ENCODE results near the gene GRID2. TPM values are rescaled to one million over a fixed set of nuclear protein-coding genes. Genes with fewer than 3 reads are reported as not detected.

The GRID2 gene
- total RNA-seq, 6 experiments from 2014 or later = not detected

DNA sequence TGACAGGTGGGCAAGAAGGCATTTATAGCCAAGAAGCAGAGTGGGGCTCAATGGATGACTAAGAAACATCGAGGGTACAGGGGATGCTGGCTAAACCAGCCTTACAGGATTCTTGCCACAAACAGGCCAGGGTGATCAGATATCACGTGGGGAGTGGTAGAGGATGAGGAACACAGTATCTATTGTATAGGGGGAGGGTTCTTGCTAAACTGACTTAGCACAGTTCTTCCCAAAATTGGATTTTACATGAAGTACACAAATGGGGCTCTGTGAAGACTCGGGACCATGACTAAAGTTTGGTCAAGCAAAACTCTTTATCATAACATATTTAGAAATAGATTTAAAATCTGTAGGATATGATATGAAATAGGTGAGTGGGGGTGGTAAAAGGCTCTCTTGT, 1380.8 kb downstream of the GRID2 start:
- TF ChIP-seq, protein P1, sequence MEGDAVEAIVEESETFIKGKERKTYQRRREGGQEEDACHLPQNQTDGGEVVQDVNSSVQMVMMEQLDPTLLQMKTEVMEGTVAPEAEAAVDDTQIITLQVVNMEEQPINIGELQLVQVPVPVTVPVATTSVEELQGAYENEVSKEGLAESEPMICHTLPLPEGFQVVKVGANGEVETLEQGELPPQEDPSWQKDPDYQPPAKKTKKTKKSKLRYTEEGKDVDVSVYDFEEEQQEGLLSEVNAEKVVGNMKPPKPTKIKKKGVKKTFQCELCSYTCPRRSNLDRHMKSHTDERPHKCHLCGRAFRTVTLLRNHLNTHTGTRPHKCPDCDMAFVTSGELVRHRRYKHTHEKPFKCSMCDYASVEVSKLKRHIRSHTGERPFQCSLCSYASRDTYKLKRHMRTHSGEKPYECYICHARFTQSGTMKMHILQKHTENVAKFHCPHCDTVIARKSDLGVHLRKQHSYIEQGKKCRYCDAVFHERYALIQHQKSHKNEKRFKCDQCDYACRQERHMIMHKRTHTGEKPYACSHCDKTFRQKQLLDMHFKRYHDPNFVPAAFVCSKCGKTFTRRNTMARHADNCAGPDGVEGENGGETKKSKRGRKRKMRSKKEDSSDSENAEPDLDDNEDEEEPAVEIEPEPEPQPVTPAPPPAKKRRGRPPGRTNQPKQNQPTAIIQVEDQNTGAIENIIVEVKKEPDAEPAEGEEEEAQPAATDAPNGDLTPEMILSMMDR (IDR thresholded peaks at IDR 0.05) = no peak
- Mint-ChIP-seq H3K4me3 (no peak overlapping the region), H3K4me1 (ENCODE audit: low read depth) (no peaks in the 10 kb centered on the region), H3K27me3 (ENCODE audit: insufficient read depth) (no peaks in the 10 kb centered on the region; the same call in 1 of the 2 replicates), H3K36me3 (ENCODE audit: low read depth) (no peaks in the 10 kb centered on the region), H3K27ac (no peak overlapping the region), H3K9me3 (peaks cover 19% of the 10 kb centered on the region)
- DNase-seq = no peak

DNA sequence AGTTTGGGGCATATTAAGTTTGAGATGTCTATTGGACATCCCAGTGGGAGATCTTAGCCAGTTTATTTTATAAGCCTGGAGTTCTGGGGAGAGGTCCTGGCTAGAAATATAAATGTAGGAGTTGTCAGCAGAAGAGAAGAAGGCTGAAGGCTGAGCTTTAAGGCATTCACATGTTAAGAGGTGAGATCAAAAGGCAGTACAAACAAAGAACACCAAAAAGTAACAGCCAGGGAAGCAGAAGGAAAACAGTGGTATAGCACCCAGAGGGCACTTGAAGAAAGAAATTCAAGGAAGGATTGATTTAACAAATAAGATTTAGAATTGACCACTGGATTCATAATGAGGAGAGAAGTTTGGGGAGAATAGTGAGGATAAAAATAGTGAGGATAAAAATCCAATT, 1383.5 kb downstream of the GRID2 start:
- Mint-ChIP-seq H3K36me3 (ENCODE audit: low read depth) (no peaks in the 10 kb centered on the region), H3K27me3 (ENCODE audit: insufficient read depth) (no peaks in the 10 kb centered on the region; the same call in 1 of the 2 replicates), H3K4me3 (no peak overlapping the region), H3K9me3 (peaks cover 14% of the 10 kb centered on the region), H3K4me1 (ENCODE audit: low read depth) (no peaks in the 10 kb centered on the region), H3K27ac (no peak overlapping the region)
- no peak for DNase-seq
- TF ChIP-seq, protein P1 (IDR thresholded peaks at IDR 0.05) = no peak

GRCh38 chr4:93688978-93689377, 1385.2 kb downstream of the GRID2 start:
- H3K36me3 Mint-ChIP-seq (ENCODE audit: low read depth) = no peaks in the 10 kb centered on the region
- H3K27ac Mint-ChIP-seq = no peak overlapping the region
- no peaks in the 10 kb centered on the region; the same call in 1 of the 2 replicates for H3K27me3 Mint-ChIP-seq (ENCODE audit: insufficient read depth)
- no peak overlapping the region for H3K4me3 Mint-ChIP-seq
- no peak for DNase-seq
- no peaks in the 10 kb centered on the region for H3K4me1 Mint-ChIP-seq (ENCODE audit: low read depth)
- TF ChIP-seq, protein P1 (IDR thresholded peaks at IDR 0.05) = no peak
- peaks cover 10% of the 10 kb centered on the region for H3K9me3 Mint-ChIP-seq

GRCh38 chr4:93693141-93693540, 1389.4 kb downstream of the GRID2 start:
- peaks cover 26% of the 10 kb centered on the region for H3K9me3 Mint-ChIP-seq

GRCh38 chr4:93698686-93699085, 1394.9 kb downstream of the GRID2 start:
- peaks cover 27% of the 10 kb centered on the region for H3K9me3 Mint-ChIP-seq
- H3K4me3 Mint-ChIP-seq = no peak overlapping the region
- peaks cover 2% of the 10 kb centered on the region; the same call in 1 of the 2 replicates for H3K27me3 Mint-ChIP-seq (ENCODE audit: insufficient read depth)
- TF ChIP-seq, protein P1 (IDR thresholded peaks at IDR 0.05) = no peak
- no peak for DNase-seq
- H3K36me3 Mint-ChIP-seq (ENCODE audit: low read depth) = no peaks in the 10 kb centered on the region
- no peak overlapping the region for H3K27ac Mint-ChIP-seq
- no peaks in the 10 kb centered on the region for H3K4me1 Mint-ChIP-seq (ENCODE audit: low read depth)

More at GRCh38 chr4:93693141-93693540, 1389.4 kb downstream of the GRID2 start:
- no peak for DNase-seq
- Mint-ChIP-seq H3K4me1 (ENCODE audit: low read depth) (no peaks in the 10 kb centered on the region), H3K4me3 (no peak overlapping the region), H3K27me3 (ENCODE audit: insufficient read depth) (no peaks in the 10 kb centered on the region), H3K36me3 (ENCODE audit: low read depth) (no peaks in the 10 kb centered on the region), H3K27ac (no peak overlapping the region)
- TF ChIP-seq, protein P1 (IDR thresholded peaks at IDR 0.05) = no peak

GRCh38 chr4:93700571-93700970, 1396.8 kb downstream of the GRID2 start:
- no peaks in the 10 kb centered on the region for H3K36me3 Mint-ChIP-seq (ENCODE audit: low read depth)
- TF ChIP-seq, protein P1 (IDR thresholded peaks at IDR 0.05) = no peak

More at GRCh38 chr4:93700571-93700970, 1396.8 kb downstream of the GRID2 start:
- Mint-ChIP-seq H3K4me1 (ENCODE audit: low read depth) (no peaks in the 10 kb centered on the region), H3K27ac (no peak overlapping the region), H3K27me3 (ENCODE audit: insufficient read depth) (peaks cover 2% of the 10 kb centered on the region; the same call in 1 of the 2 replicates), H3K9me3 (peaks cover 19% of the 10 kb centered on the region; the same call in 1 of the 2 replicates), H3K4me3 (no peak overlapping the region)
- no peak for DNase-seq
